IMR-90 (cell line): ENCODE results near the gene EFHD2. TPM values are rescaled to one million over a fixed set of nuclear protein-coding genes. Genes with fewer than 3 reads are reported as not detected.

Source experiments
- ATAC-seq: fragments of 200-7000 bp; cut with Tn5 transposase; 2 replicates; pipeline ENCODE4 v1.9.1; 2020; ENCODE audit warnings: low read depth, mild to moderate bottlenecking, moderate library complexity
- BruUV-seq: library from RNA; stranded (reverse); fragments of 400-500 nt; replicated peaks from 2 replicates; lab custom pipeline; 2021; lab: Mats Ljungman, UMichigan
- CTCF ChIA-PET: fragments of 300-600 bp; formaldehyde crosslinking; extraction: SDS; loops from one replicate; lab custom pipeline; 2021; ENCODE audit warnings: antibody characterized with exemption; lab: Yijun Ruan, JAX
- POLR2A ChIA-PET: fragments of 300-600 bp; sonication (Branson Sonifier 250); formaldehyde crosslinking; loops from one replicate; lab custom pipeline; 2022; ENCODE audit warnings: antibody characterized with exemption; ENCODE audit not compliant: unreplicated experiment; lab: Charles Lee
- DNase-seq: peaks from one replicate; pipeline ENCODE4 v3.0.0; 2013
- H2AFZ ChIP-seq: replicated peaks from 2 replicates; pipeline ENCODE3; 2013; ENCODE audit warnings: low read length, mild to moderate bottlenecking; ENCODE audit not compliant: poor library complexity
- H2AK5ac ChIP-seq: 2 replicates; pipeline ENCODE4 v1.6.1; 2013; ENCODE audit warnings: low read depth, low read length, inconsistent platforms
- H2AK9ac ChIP-seq: replicated peaks from 2 replicates; pipeline ENCODE3; 2013; ENCODE audit warnings: mild to moderate bottlenecking, low read depth, low read length, moderate library complexity; ENCODE audit not compliant: poor library complexity
- H2BK120ac ChIP-seq: 2 replicates; pipeline ENCODE4 v1.6.1; 2013; ENCODE audit warnings: low read depth, low read length, inconsistent platforms
- H2BK15ac ChIP-seq: 3 replicates; pipeline ENCODE4 v1.6.1; 2013; ENCODE audit warnings: low read depth, low read length, inconsistent platforms
- H2BK20ac ChIP-seq: 2 replicates; pipeline ENCODE4 v1.6.1; 2013; ENCODE audit warnings: low read depth, mild to moderate bottlenecking, inconsistent platforms, low read length, moderate library complexity
- H2BK5ac ChIP-seq: 2 replicates; pipeline ENCODE4 v1.6.1; 2013; ENCODE audit warnings: mild to moderate bottlenecking, low read depth, low read length, inconsistent platforms; ENCODE audit not compliant: poor library complexity, severe bottlenecking
- H3K14ac ChIP-seq: replicated peaks from 2 replicates; pipeline ENCODE4 v1.6.1; 2013; ENCODE audit warnings: low read depth, low read length, inconsistent platforms
- H3K18ac ChIP-seq: 2 replicates; pipeline ENCODE4 v1.6.1; 2013; ENCODE audit warnings: low read depth, low read length, control low read depth
- H3K23ac ChIP-seq: 2 replicates; pipeline ENCODE4 v1.6.1; 2013; ENCODE audit warnings: low read depth, low read length, inconsistent platforms
- H3K27ac ChIP-seq: 2 replicates; pipeline ENCODE4 v1.5.1; 2013; ENCODE audit warnings: mild to moderate bottlenecking, control low read depth, low read length; ENCODE audit not compliant: insufficient read depth
- H3K27me3 ChIP-seq: 2 replicates; pipeline ENCODE4 v1.6.1; 2013; ENCODE audit warnings: low read length; ENCODE audit not compliant: control insufficient read depth, insufficient read depth
- H3K36me3 ChIP-seq: 2 replicates; pipeline ENCODE4 v1.6.1; 2013; ENCODE audit warnings: low read length, mixed read lengths; ENCODE audit not compliant: control insufficient read depth, insufficient read depth
- H3K4ac ChIP-seq: 2 replicates; pipeline ENCODE4 v1.6.1; 2013; ENCODE audit warnings: low read depth, low read length, inconsistent platforms
- H3K4me1 ChIP-seq: 2 replicates; pipeline ENCODE4 v1.6.1; 2013; ENCODE audit warnings: low read length, mixed read lengths; ENCODE audit not compliant: control insufficient read depth, insufficient read depth
- H3K4me2 ChIP-seq: 2 replicates; pipeline ENCODE4 v1.6.1; 2013; ENCODE audit warnings: low read depth, mild to moderate bottlenecking, control low read depth, low read length, moderate library complexity
- H3K4me3 ChIP-seq: 2 replicates; pipeline ENCODE4 v1.5.1; 2013; ENCODE audit warnings: low read depth, mild to moderate bottlenecking, control low read depth, low read length, moderate library complexity; ENCODE audit not compliant: insufficient read depth
- H3K56ac ChIP-seq: 2 replicates; pipeline ENCODE4 v1.6.1; 2013; ENCODE audit warnings: low read length, inconsistent platforms; ENCODE audit not compliant: insufficient read depth; ENCODE audit errors: extremely low read depth
- H3K79me1 ChIP-seq, 2 experiments: 2 replicates each; pipeline ENCODE4 v1.6.1; 2013; ENCODE audit warnings: low read length in 2 of 2, inconsistent platforms in 1 of 2, low read depth in 1 of 2
- H3K9ac ChIP-seq: 2 replicates; pipeline ENCODE4 v1.6.1; 2013; ENCODE audit warnings: low read depth, low read length, control low read depth
- H3K9me1 ChIP-seq: 2 replicates; pipeline ENCODE4 v1.6.1; 2013; ENCODE audit warnings: low read length, inconsistent platforms; ENCODE audit not compliant: insufficient read depth
- H3K9me3 ChIP-seq: 2 replicates; pipeline ENCODE4 v1.6.1; 2013; ENCODE audit warnings: low read length; ENCODE audit not compliant: control insufficient read depth, insufficient read depth
- H4K20me1 ChIP-seq: 2 replicates; pipeline ENCODE4 v1.6.1; 2013; ENCODE audit warnings: low read length, inconsistent platforms; ENCODE audit not compliant: insufficient read depth
- H4K5ac ChIP-seq: 2 replicates; pipeline ENCODE4 v1.6.1; 2013; ENCODE audit warnings: mild to moderate bottlenecking, low read depth, low read length, control low read depth
- H4K8ac ChIP-seq, 2 experiments: 2 replicates each; pipeline ENCODE4 v1.6.1; 2013; ENCODE audit warnings: low read depth in 2 of 2, low read length in 2 of 2, control low read depth in 1 of 2, inconsistent platforms in 1 of 2
- H4K91ac ChIP-seq: 2 replicates; pipeline ENCODE4 v1.6.1; 2013; ENCODE audit warnings: low read depth, low read length, inconsistent platforms; ENCODE audit not compliant: insufficient read depth
- CEBPB ChIP-seq: IDR thresholded peaks from 2 replicates; pipeline ENCODE4 v1.6.1; 2012; ENCODE audit warnings: low read depth, low read length, improper control_type of control experiment
- CTCF ChIP-seq: conservative IDR thresholded peaks from 2 replicates; pipeline ENCODE4 v1.5.1; 2012; ENCODE audit warnings: mild to moderate bottlenecking, low read depth, low read length, improper control_type of control experiment
- ELK1 ChIP-seq: fragments of 150-350 bp; IDR thresholded peaks from 2 replicates; pipeline ENCODE4 v1.6.1; 2016; ENCODE audit warnings: low read depth, mild to moderate bottlenecking, low read length, moderate library complexity, borderline replicate concordance
- MAFK ChIP-seq: IDR thresholded peaks from 2 replicates; pipeline ENCODE4 v1.6.1; 2012; ENCODE audit warnings: low read depth, low read length, improper control_type of control experiment
- MAZ ChIP-seq: IDR thresholded peaks from 2 replicates; pipeline ENCODE4 v1.6.1; 2012; ENCODE audit warnings: low read depth, mild to moderate bottlenecking, low read length, improper control_type of control experiment, moderate library complexity, borderline replicate concordance
- NFE2L2 ChIP-seq: fragments of 150-350 bp; IDR thresholded peaks from 2 replicates; pipeline ENCODE4 v1.6.1; 2016; ENCODE audit warnings: low read depth, mild to moderate bottlenecking, low read length
- RAD21 ChIP-seq: IDR thresholded peaks from 2 replicates; pipeline ENCODE4 v1.6.1; 2012; ENCODE audit warnings: low read length, improper control_type of control experiment
- RCOR1 ChIP-seq: IDR thresholded peaks from 2 replicates; pipeline ENCODE4 v1.6.1; 2012; ENCODE audit warnings: mild to moderate bottlenecking, low read length, improper control_type of control experiment; ENCODE audit not compliant: insufficient replicate concordance
- RFX5 ChIP-seq: IDR thresholded peaks from 2 replicates; pipeline ENCODE4 v1.8.0; 2012; ENCODE audit warnings: low read depth, mild to moderate bottlenecking, low read length, moderate library complexity
- SMC3 ChIP-seq: fragments of 150-350 bp; IDR thresholded peaks from 2 replicates; pipeline ENCODE4 v1.6.1; 2016; ENCODE audit warnings: low read depth, mild to moderate bottlenecking, antibody characterized with exemption, low read length, moderate library complexity
- USF2 ChIP-seq: fragments of 150-350 bp; IDR thresholded peaks from 2 replicates; pipeline ENCODE4 v1.6.1; 2017; ENCODE audit warnings: mild to moderate bottlenecking, antibody characterized with exemption, low read length, low read depth
- WGBS, 2 experiments: methylation state at CpG; one replicate each; pipeline versions ENCODE4 v1.1.5 to v1.1.7; 2013; ENCODE audit warnings: missing lambda C conversion rate in 2 of 2; ENCODE audit not compliant: insufficient read length in 1 of 2; ENCODE audit errors: extremely low coverage in 2 of 2; 5-methylcytosine and 5-hydroxymethylcytosine counted together
- dilution Hi-C: fragments of 300-500 bp; cut with HindIII; formaldehyde crosslinking; loops from one replicate; pipeline ENCODE4 v1.14.3; 2018; ENCODE audit warnings: low sequenced_read_pairs; ENCODE audit not compliant: unreplicated experiment
- in situ Hi-C: fragments of 300-500 bp; cut with MboI; formaldehyde crosslinking; loops from 3 replicates; pipeline ENCODE4 v1.14.3; 2019; ENCODE audit warnings: low sequenced_read_pairs, inconsistent platforms, mixed read lengths
- intact Hi-C: fragments of 100-400 bp; cut with micrococcal nuclease; formaldehyde crosslinking; loops from 2 replicates; pipeline ENCODE4 v1.10.0; 2022
- polyA plus RNA-seq, 3 experiments: library from polyadenylated mRNA; depleted of rRNA; stranded (reverse); fragments of >200 nt; gene quantifications; 2 replicates each; pipeline ENCODE4 v1.2.3, GENCODE V29; 2012; ENCODE audit warnings: low replicate concordance in 1 of 3
- total RNA-seq: library from RNA; depleted of rRNA; stranded (reverse); fragments of >200 nt; gene quantifications from 2 replicates; pipeline ENCODE4 v1.2.3, GENCODE V29; 2012

EFHD2 gene
- total and polyA plus RNA-seq, 2 of the 4 experiments (the other 2 are of a cell fraction): 22.6 to 58.9 TPM

GRCh38 chr1:15400627-15401026 is 9.1 kb upstream of the EFHD2 start:
- in situ Hi-C loops: no loop called here
- H3K27ac ChIP-seq: no peak overlapping the region
- no peak overlapping the region for H4K5ac ChIP-seq
- no peak overlapping the region for H2AK9ac ChIP-seq
- no peak overlapping the region for H2BK120ac ChIP-seq
- no peak overlapping the region for H4K91ac ChIP-seq
- H3K4me1 ChIP-seq: no peaks in the 10 kb centered on the region
- H3K79me1 ChIP-seq: no peaks in the 10 kb centered on the region
- H3K56ac ChIP-seq: no peak overlapping the region
- dilution Hi-C loops: no loop called here
- no peak overlapping the region for H2BK20ac ChIP-seq
- H2BK15ac ChIP-seq: no peak overlapping the region
- H3K14ac ChIP-seq: no peak overlapping the region
- no peak overlapping the region for H3K4me3 ChIP-seq
- no peak overlapping the region for H3K9ac ChIP-seq
- no peak overlapping the region for H3K4ac ChIP-seq
- intact Hi-C loops: no loop called here
- WGBS, 2 experiments: no CpG with 5 or more reads among the region's 3 CpGs
- H3K9me1 ChIP-seq: no peaks in the 10 kb centered on the region
- DNase-seq (no peak), ATAC-seq (no peak)
- no peak overlapping the region for H4K8ac ChIP-seq
- no peaks in the 10 kb centered on the region; the same call in 1 of the 2 replicates for H3K27me3 ChIP-seq
- H3K36me3 ChIP-seq: no peaks in the 10 kb centered on the region
- no TSS peak for BruUV-seq
- H3K18ac ChIP-seq: no peak overlapping the region
- no peaks in the 10 kb centered on the region for H4K20me1 ChIP-seq
- no peak for TF ChIP-seq RFX5
- no peak for TF ChIP-seq NFE2L2
- TF ChIP-seq SMC3: no peak
- no peak for TF ChIP-seq RAD21
- no peak for TF ChIP-seq RCOR1
- TF ChIP-seq MAFK: no peak
- no peak for TF ChIP-seq CEBPB
- TF ChIP-seq ELK1: no peak
- no peak for TF ChIP-seq USF2
- no peak for TF ChIP-seq CTCF
- no peak for TF ChIP-seq MAZ
- no peak overlapping the region for H2AK5ac ChIP-seq
- POLR2A ChIA-PET: no interaction called here
- H3K23ac ChIP-seq: no peak overlapping the region
- H3K9me3 ChIP-seq: peaks cover 7% of the 10 kb centered on the region
- CTCF ChIA-PET: interaction anchor here (1.2 kb wide), 1 partner anchor 11 kb away, joined by 3 read pairs; no protein-coding TSS in a partner anchor
- H2AFZ ChIP-seq: no peak overlapping the region
- H2BK5ac ChIP-seq: no peak overlapping the region
- no peak overlapping the region for H3K4me2 ChIP-seq
